ENCODE results near the gene CERS4.
"Not testable (repeated sequence)": the region's sequence is repeated elsewhere in the genome, so short reads cannot be mapped to it uniquely, and the experiment has no call there.

CERS4 gene

DNA sequence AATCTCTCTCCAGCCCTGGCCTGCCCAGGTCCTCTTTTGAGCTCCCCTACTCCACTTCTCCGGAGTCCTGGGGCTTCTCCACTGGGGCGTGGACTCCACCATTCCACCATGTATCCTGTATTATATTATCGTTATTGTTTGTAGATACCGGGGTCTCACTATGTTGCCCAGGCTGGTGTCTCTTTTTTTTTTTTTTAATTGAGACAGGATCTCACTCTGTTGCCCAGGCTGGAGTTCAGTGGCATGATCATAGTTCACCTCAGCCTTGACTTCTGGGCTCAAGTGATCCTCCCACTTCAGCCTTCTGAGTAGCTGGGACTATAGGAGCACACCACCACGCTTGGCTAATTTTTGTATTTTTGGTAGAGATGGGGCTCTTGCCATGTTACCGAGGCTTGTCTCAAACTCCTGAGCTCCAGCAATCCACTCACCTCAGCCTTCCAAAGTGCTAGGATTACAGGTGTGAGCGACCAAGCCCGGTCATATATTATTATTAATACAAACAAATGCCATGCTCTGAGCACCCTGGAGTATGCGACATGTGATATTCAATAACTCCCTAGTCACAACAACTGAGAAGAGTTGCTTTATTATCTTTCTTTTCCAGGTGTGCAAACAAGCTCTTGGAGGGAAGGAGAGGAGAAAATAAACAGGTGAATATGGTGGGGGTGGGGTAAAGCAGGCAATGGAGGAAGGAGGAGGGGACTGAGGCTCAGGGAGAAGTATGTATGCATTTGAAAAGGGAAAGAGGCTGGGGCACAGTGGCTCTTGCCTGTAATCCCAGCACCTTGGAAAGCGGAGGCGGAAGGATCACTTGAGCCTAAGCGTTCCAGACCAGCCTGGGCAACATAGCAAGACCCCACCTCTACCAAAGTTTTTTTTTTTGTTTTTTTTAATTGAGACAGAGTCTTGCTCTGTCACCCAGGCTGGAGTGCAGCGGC is 2.8 kb upstream of the CERS4 start:
- H3K9me3 ChIP-seq (ENCODE audit: severe bottlenecking): no peaks in the 10 kb centered on the region
- H3K36me3 ChIP-seq (ENCODE audit: low read depth): no peaks in the 10 kb centered on the region
- no peak for DNase-seq (ENCODE audit: low spot score)
- ATAC-seq (ENCODE audit: low read depth): no peak
- H3K27me3 ChIP-seq (ENCODE audit: insufficient read depth, poor library complexity, severe bottlenecking): no peaks in the 10 kb centered on the region
- TF ChIP-seq, protein P1, sequence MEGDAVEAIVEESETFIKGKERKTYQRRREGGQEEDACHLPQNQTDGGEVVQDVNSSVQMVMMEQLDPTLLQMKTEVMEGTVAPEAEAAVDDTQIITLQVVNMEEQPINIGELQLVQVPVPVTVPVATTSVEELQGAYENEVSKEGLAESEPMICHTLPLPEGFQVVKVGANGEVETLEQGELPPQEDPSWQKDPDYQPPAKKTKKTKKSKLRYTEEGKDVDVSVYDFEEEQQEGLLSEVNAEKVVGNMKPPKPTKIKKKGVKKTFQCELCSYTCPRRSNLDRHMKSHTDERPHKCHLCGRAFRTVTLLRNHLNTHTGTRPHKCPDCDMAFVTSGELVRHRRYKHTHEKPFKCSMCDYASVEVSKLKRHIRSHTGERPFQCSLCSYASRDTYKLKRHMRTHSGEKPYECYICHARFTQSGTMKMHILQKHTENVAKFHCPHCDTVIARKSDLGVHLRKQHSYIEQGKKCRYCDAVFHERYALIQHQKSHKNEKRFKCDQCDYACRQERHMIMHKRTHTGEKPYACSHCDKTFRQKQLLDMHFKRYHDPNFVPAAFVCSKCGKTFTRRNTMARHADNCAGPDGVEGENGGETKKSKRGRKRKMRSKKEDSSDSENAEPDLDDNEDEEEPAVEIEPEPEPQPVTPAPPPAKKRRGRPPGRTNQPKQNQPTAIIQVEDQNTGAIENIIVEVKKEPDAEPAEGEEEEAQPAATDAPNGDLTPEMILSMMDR (IDR thresholded peaks at IDR 0.05; ENCODE audit: poor library complexity, severe bottlenecking): no peak
- no peaks in the 10 kb centered on the region for H3K4me1 ChIP-seq (ENCODE audit: insufficient read depth, poor library complexity, severe bottlenecking)
- no peak overlapping the region for H3K4me3 ChIP-seq (ENCODE audit: severe bottlenecking)
- H3K27ac ChIP-seq (ENCODE audit: poor library complexity, severe bottlenecking): no peak overlapping the region

DNA sequence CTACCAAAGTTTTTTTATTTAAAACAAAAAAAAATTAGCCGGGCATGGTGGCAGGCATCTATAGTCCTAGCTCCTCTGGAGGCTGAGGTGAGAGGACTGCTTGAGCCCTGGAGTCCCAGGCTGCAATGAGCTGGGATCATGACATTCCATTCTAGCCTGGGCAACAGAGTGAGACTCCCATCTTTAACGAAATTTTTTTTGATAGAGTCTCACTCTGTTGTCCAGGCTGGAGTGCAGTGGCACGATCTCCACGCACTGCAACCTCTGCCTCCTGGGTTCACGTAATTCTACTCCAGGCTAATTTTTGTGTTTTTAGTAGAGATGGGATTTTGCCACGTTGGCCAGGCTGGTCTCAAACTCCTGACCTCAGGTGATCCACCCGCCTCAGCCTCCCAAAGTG is 1.8 kb upstream of the CERS4 start:
- DNase-seq (ENCODE audit: low spot score); H3K4me3 ChIP-seq (ENCODE audit: severe bottlenecking); H3K4me1 ChIP-seq (ENCODE audit: insufficient read depth, poor library complexity, severe bottlenecking); H3K27me3 ChIP-seq (ENCODE audit: insufficient read depth, poor library complexity, severe bottlenecking); H3K9me3 ChIP-seq (ENCODE audit: severe bottlenecking); ATAC-seq (ENCODE audit: low read depth); H3K27ac ChIP-seq (ENCODE audit: poor library complexity, severe bottlenecking); H3K36me3 ChIP-seq (ENCODE audit: low read depth): not testable (repeated sequence)

DNA sequence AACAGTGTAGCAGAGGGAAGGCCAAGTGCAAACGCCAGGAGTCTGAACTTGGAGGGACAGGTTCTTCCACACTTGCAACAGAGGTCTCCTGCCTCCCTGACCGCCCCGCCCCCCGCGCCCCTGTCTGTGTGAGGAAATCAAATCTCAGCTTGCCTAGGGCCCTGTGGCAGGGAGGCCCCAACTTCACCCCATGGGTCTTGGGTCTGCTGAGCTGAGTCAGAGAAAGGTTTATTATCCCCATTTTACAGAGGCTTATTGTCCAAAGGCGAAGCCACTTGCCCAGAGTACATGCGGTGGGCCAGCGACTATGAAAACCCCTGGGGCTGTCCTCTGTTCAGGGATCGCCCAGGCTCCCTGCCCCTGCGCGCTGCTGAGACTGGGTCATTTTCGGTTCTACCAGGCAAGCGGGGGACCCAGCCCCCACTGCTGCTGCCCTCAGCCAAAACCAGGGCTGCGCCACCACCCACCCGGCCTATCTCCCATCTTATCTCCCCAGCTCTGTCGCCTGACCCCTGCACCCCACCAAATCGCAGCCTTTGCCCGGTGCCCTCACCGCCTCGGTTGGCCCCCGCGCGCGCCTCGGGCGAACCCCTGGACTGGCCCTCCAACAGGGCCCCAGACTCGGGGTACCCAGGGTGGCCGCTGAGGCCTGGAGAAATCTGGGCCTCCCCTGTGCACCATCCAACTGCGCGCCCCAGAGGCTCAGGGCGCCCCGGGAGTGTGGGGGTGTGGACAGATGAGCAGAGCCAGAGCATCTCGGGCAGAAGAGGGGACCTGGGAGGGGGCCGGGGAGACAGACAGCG is 850 bp upstream of the CERS4 start:
- Histone ChIP-seq H3K36me3 (ENCODE audit: low read depth) (no peaks in the 10 kb centered on the region), H3K9me3 (ENCODE audit: severe bottlenecking) (no peaks in the 10 kb centered on the region), H3K4me1 (ENCODE audit: insufficient read depth, poor library complexity, severe bottlenecking) (no peaks in the 10 kb centered on the region), H3K27me3 (ENCODE audit: insufficient read depth, poor library complexity, severe bottlenecking) (no peaks in the 10 kb centered on the region), H3K4me3 (ENCODE audit: severe bottlenecking) (peak overlapping the region; percentile 68), H3K27ac (ENCODE audit: poor library complexity, severe bottlenecking) (no peak overlapping the region)
- DNase-seq (ENCODE audit: low spot score) (no peak), ATAC-seq (ENCODE audit: low read depth) (peak; percentile 24; the same call in 2 of the 3 replicates)
- TF ChIP-seq, protein P1 (IDR thresholded peaks at IDR 0.05; ENCODE audit: poor library complexity, severe bottlenecking): no peak

DNA sequence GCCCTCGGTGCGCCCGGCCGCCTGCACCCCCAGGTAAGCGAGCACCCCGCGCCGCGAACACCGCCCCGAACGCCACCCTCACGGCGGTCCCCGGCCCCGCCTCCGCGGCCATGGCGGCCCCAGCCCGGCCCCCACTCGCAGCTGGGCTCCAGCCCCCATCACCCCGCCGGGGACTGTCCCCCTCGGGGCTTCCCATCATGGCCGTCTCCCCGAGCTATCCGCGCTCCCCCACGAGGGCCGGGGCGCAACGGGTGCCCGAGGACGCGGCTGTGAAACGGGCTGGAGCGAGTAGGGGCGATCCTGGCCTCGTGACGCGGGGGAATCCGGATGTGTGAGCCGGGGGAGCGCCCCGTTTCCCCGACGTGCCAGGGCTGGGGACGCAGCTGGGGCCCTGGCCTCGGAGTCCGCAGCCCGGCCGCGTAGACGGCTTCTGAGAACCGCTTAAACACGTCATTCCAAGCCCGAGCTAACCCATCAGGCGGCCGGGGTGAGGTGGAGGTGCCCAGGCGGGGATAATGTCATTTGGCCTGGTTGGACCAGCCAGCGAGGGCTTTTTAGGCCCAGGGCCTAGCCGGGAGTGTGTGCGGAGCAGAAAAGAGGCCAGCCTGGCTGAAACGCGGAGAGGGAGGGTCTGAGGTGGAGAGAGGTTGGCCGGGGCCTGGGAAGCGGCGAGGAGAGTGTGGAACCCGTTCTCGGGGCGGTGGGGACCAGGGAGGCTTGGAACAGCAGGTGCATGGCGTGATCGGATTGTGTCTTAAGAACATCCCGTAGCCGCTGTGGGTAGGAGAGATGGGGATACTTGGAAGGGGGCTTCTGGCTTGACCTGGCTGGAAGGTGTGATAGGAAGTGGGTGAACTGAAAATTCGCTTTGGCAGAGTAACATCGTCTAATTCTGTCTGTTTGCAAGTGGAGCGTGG is 550 bp downstream of the CERS4 start:
- peak; percentile 53 for ATAC-seq (ENCODE audit: low read depth)
- no peaks in the 10 kb centered on the region for H3K4me1 ChIP-seq (ENCODE audit: insufficient read depth, poor library complexity, severe bottlenecking)
- no peak for DNase-seq (ENCODE audit: low spot score)
- H3K27me3 ChIP-seq (ENCODE audit: insufficient read depth, poor library complexity, severe bottlenecking): no peaks in the 10 kb centered on the region
- no peaks in the 10 kb centered on the region for H3K9me3 ChIP-seq (ENCODE audit: severe bottlenecking)
- H3K4me3 ChIP-seq (ENCODE audit: severe bottlenecking): peak overlapping the region; percentile 68
- H3K27ac ChIP-seq (ENCODE audit: poor library complexity, severe bottlenecking): no peak overlapping the region
- TF ChIP-seq, protein P1 (IDR thresholded peaks at IDR 0.05; ENCODE audit: poor library complexity, severe bottlenecking): no peak
- no peaks in the 10 kb centered on the region for H3K36me3 ChIP-seq (ENCODE audit: low read depth)
